ENCODE data around the gene FUT3.

FUT3 gene

DNA sequence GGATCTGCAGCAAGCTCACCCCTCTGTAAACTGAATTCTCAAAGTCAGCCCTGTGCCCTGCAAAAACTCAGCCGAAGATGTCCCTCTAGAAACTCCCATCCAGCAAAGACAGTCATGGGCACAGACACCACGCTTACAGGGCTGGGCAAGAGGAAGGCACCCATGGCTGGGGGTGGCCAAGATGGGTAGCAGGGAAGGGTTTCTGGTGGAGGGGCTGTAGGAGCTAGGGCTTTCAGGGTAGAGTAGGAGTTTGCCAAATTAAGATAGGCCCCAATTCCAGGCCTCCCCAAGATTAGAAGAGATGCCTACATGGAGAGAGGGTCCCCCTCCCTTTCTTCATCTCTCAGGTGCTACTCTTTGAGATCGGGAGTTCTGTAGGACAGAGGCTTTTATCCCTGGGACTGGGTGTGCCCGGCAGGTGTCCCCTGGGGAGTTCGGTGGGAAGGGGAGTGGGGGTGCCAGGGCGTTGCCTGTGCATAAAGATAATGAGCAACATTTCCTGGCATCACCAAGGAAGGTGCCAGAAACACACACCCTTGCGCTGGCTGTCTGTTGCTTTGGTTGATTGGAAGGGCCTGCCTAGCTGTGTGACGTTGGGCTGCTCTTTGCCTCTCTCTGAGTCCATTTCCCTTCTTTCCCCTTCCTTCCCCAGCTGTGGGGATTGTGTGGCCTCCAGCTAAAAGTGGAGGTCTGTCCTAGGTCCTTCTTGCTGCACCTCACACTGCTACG, 37.0 kb downstream of the FUT3 start:
- H3K27ac ChIP-seq, result no peak overlapping the region
- DNase-seq, result no peak
- H3K36me3 ChIP-seq (replicated peaks), result no peaks in the 10 kb centered on the region
- in situ Hi-C loops (cut with HindIII; ENCODE audit: low pct_ligation_motif_present, low sequenced_read_pairs), result no loop called here
- TF ChIP-seq, protein P1, sequence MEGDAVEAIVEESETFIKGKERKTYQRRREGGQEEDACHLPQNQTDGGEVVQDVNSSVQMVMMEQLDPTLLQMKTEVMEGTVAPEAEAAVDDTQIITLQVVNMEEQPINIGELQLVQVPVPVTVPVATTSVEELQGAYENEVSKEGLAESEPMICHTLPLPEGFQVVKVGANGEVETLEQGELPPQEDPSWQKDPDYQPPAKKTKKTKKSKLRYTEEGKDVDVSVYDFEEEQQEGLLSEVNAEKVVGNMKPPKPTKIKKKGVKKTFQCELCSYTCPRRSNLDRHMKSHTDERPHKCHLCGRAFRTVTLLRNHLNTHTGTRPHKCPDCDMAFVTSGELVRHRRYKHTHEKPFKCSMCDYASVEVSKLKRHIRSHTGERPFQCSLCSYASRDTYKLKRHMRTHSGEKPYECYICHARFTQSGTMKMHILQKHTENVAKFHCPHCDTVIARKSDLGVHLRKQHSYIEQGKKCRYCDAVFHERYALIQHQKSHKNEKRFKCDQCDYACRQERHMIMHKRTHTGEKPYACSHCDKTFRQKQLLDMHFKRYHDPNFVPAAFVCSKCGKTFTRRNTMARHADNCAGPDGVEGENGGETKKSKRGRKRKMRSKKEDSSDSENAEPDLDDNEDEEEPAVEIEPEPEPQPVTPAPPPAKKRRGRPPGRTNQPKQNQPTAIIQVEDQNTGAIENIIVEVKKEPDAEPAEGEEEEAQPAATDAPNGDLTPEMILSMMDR (IDR thresholded peaks at IDR 0.05; ENCODE audit: low read depth, low read length, missing control alignments), result no peak
- no peaks in the 10 kb centered on the region for H3K27me3 ChIP-seq (replicated peaks)
- no peak overlapping the region for H3K4me3 ChIP-seq (ENCODE audit: low read depth, low read length)

DNA sequence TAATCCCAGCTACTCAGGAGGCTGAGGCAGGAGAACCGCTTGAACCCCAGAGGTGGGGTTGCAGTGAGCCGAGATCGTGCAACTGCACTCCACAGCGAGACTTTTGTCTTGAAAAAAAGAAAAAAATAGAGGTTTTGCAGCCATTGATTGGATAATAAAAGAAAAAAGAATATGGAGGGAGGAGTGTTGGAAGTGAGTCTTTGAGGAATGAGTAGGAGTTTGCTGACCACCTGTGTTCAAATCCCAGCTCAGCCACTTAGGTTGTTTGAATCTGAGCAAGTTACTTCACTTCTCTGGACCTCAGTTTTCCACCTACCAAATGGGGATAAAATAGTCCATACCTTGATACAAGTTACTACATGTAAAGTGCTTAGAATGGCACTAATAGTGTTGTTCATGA, 40.1 kb downstream of the FUT3 start:
- no peak for DNase-seq
- H3K36me3 ChIP-seq (replicated peaks), result no peaks in the 10 kb centered on the region
- H3K4me3 ChIP-seq (ENCODE audit: low read depth, low read length), result no peak overlapping the region
- TF ChIP-seq, protein P1 (IDR thresholded peaks at IDR 0.05; ENCODE audit: low read depth, low read length, missing control alignments), result no peak
- in situ Hi-C loops (cut with HindIII; ENCODE audit: low pct_ligation_motif_present, low sequenced_read_pairs), result no loop called here
- H3K27me3 ChIP-seq (replicated peaks), result peaks cover 2% of the 10 kb centered on the region
- H3K27ac ChIP-seq, result no peak overlapping the region

DNA sequence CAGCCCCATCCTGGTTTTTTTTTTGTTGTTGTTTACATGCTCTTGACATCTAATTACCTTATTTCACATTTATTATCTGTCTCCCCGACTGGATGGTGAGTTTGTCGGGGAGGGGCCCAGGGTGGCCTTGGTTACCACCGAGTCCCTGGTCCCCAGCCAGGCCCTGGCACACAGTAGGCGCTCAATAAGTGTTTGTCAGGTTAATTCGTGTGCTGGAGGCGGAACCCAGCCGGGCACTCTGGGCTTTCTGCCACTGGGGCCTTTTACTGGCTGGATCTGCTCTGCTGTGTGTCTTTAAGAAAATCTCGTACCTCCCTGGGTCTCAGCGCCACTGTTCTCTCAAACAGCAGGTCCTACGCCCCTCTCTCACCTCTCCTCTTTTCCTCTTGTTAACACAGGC, 41.8 kb downstream of the FUT3 start:
- Histone ChIP-seq H3K36me3 (replicated peaks) (no peaks in the 10 kb centered on the region), H3K4me3 (ENCODE audit: low read depth, low read length) (no peak overlapping the region), H3K27me3 (replicated peaks) (peaks cover 12% of the 10 kb centered on the region), H3K27ac (no peak overlapping the region)
- TF ChIP-seq, protein P1 (IDR thresholded peaks at IDR 0.05; ENCODE audit: low read depth, low read length, missing control alignments), result no peak
- no peak for DNase-seq
- in situ Hi-C loops (cut with HindIII; ENCODE audit: low pct_ligation_motif_present, low sequenced_read_pairs), result no loop called here

DNA sequence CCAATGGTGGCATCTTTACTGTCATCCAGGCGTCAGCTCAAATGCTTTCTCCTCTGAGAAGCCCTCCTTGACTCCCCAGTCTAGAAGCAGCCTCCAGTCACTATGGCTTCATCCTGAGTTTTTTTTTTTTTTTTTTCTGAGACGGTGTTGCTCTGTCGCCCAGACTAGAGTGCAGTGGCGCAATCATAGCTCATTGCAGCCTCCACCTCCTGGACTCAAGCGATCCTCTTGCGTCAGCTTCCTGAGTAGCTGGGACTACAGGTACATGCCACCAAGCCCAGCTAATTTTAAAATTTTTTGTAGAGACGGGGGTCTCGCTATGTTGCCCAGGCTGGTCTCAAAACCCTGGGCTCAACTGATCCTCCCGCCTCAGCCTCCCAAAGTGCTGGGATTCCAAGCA, 42.2 kb downstream of the FUT3 start:
- Histone ChIP-seq H3K36me3 (replicated peaks) (no peaks in the 10 kb centered on the region), H3K27me3 (replicated peaks) (peaks cover 15% of the 10 kb centered on the region), H3K27ac (no peak overlapping the region), H3K4me3 (ENCODE audit: low read depth, low read length) (no peak overlapping the region)
- no peak for DNase-seq
- in situ Hi-C loops (cut with HindIII; ENCODE audit: low pct_ligation_motif_present, low sequenced_read_pairs), result no loop called here
- TF ChIP-seq, protein P1 (IDR thresholded peaks at IDR 0.05; ENCODE audit: low read depth, low read length, missing control alignments), result no peak

DNA sequence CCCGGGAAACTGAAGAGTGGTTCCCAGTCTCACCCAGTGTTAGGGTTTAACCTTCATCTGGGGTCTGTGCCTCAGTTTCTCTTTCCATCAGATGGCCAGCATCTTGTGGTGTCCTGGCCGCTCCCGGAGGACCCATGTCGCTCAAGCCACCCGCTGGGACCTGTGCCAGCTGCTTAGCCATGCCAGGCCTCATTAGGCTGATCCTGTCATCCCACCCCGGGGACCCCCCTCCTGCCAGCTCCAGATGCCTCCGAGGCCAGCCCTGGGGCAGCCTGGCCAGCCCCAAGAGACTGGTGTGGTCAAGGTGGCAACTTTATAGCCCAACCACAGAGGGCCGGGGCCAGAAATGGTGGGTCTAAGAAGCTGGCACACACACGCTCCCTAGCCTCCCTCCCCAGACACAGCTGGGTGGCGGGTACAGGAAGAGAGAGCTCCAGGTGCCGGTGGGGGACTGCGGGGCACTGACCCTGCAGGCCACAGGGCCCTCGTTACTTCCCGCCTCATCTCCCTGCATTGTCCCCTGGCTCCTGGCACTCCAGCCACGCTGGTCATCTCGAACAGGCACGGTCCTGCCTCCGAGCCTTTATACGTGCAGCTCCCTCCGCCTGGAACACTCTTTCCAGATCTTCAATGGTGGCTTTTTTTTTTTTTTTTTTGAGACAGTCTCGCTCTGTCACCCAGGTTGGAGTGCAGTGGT, 43.0 kb downstream of the FUT3 start:
- no peaks in the 10 kb centered on the region for H3K36me3 ChIP-seq (replicated peaks)
- H3K27ac ChIP-seq, result no peak overlapping the region
- in situ Hi-C loops (cut with HindIII; ENCODE audit: low pct_ligation_motif_present, low sequenced_read_pairs), result no loop called here
- H3K4me3 ChIP-seq (ENCODE audit: low read depth, low read length), result no peak overlapping the region
- TF ChIP-seq, protein P1 (IDR thresholded peaks at IDR 0.05; ENCODE audit: low read depth, low read length, missing control alignments), result no peak
- peaks cover 15% of the 10 kb centered on the region for H3K27me3 ChIP-seq (replicated peaks)
- no peak for DNase-seq

Data from brain microvascular endothelial cell (primary cell).